ENCODE measurements around the gene LGR4.

DNA sequence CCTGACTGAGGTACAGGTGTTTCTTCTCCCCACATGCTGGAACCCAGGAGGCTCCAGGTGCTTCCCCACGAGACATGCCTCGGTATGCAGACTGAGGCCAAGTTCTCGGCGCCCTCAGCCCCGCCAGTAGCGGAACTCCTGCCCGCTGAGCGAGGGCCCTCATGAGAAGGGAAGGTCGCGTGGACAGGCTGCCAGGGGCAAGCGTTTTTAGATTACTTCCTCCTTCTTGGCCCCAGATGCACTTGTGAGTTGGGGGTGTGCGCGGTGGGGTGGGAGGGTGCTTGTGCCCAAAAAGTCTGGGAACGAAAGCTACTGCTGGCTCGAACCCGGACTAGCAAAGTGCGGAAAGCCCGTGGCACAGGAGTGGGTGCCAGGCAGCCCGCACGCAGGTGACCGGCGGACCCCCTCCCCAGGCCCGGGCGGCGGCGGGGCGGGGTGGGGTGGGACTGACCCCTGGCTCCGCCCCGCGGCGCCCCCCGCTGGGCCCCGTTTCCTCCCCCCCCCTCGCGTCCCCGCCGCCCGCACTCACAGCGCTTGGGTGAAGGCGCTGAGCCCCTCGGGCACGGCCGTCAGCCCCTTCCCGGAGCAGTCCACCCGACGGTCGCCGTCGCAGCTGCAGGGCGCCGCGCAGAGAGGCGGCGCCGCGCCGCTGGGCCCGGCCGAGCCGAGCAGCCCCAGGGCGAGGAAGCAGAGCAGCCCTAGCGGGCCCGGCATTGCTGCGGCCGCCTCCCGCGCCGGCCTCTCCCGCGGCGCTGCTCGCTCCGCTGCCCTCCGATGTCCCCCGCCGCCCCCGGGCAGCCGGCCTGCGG, 797 bp downstream of the LGR4 start:
- TF ChIP-seq CTCF (conservative IDR thresholded peaks at IDR 0.05; ENCODE audit: low read depth, low read length) (0 out of 2 replicates have a peak, but pooled peaks have one; percentile 3), RAD21 (IDR thresholded peaks at IDR 0.05; ENCODE audit: low read length) (peak; percentile 10; the same call in 1 of the 2 replicates), SMC3 (IDR thresholded peaks at IDR 0.05; ENCODE audit: low read depth, low read length) (no peak), RFX5 (IDR thresholded peaks at IDR 0.05; ENCODE audit: low read depth, low read length) (no peak), ELK1 (IDR thresholded peaks at IDR 0.05; ENCODE audit: borderline replicate concordance, low read depth, low read length) (no peak), POLR2A (IDR thresholded peaks at IDR 0.05; ENCODE audit: low read depth, low read length) (no peak), FOS (IDR thresholded peaks at IDR 0.05; ENCODE audit: low read depth, low read length) (no peak), RCOR1 (IDR thresholded peaks at IDR 0.05; ENCODE audit: insufficient replicate concordance, low read length) (no peak), CEBPB (IDR thresholded peaks at IDR 0.05; ENCODE audit: low read depth, low read length) (no peak), BHLHE40 (IDR thresholded peaks at IDR 0.05; ENCODE audit: low read depth, low read length) (no peak), MAZ (IDR thresholded peaks at IDR 0.05; ENCODE audit: borderline replicate concordance, low read depth, low read length) (no peak), MXI1 (IDR thresholded peaks at IDR 0.05; ENCODE audit: borderline replicate concordance, low read depth, low read length) (no peak)

All from IMR-90 (cell line).